Stimulated activated CD4-positive, alpha-beta T cell treated with anti-CD3 and anti-CD28 coated beads, Interleukin-4, amount 100 ng/mL, for 24 hours (primary cell): ENCODE data around the gene NEU4.

Source experiments
- DNase-seq: peaks from one replicate; pipeline ENCODE4 v3.0.0-alpha.2; 2020

Gene NEU4

DNA sequence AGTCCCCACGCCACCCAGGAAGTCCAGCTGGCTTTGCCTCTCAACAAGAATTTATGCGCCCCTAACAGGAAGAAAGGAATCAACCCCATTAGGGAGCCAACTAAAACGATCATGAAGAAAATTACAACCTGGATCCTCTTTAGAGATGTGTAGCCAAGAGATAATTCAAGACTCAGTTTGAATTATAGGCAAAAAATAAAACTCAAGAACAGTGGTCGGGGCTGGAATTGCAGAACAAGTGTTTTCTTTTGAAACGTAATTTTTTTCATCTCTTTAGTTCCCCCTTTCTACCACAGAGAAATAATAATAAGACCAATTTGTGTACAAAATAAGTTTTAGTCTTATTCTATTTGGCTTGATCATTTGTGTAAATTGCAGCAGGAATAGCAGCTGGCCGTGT, 27.3 kb downstream of the NEU4 start:
- DNase-seq, result no peak

DNA sequence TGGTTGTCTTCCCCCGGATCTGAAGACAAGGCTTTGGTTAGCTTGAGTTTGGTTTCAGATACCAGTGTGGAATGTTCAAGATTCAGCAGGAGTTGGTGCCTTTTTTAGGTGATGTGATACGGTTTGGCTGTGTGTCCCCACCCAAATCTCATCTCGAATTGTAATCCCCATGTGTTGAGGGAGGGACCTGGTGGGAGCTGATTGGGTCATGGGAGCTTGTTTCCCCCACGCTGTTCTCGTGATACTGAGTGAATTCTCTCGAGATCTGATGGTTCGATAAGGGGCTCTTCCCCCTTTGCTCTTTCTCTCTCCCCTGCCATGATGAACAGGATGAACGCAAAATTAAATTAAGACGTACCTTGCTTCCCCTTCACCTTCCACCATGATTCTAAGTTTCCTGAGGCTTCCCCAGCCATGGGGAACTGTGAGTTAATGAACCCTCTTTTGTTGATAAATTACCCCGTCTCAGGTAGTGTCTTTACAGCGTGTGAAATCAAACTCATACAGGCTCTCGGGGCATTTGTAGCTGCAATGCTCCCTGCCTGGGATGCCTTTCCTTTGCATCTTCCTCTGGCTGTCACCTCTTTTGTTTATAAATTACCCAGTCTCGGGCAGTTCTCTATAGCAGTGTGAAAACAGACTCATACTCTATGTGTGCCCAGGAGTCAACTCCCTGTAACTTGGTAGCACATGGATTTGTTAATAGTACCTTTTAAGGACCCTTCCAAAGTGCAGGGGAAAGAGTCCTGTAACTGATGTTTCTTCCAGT, 28.4 kb downstream of the NEU4 start:
- DNase-seq, result no peak

DNA sequence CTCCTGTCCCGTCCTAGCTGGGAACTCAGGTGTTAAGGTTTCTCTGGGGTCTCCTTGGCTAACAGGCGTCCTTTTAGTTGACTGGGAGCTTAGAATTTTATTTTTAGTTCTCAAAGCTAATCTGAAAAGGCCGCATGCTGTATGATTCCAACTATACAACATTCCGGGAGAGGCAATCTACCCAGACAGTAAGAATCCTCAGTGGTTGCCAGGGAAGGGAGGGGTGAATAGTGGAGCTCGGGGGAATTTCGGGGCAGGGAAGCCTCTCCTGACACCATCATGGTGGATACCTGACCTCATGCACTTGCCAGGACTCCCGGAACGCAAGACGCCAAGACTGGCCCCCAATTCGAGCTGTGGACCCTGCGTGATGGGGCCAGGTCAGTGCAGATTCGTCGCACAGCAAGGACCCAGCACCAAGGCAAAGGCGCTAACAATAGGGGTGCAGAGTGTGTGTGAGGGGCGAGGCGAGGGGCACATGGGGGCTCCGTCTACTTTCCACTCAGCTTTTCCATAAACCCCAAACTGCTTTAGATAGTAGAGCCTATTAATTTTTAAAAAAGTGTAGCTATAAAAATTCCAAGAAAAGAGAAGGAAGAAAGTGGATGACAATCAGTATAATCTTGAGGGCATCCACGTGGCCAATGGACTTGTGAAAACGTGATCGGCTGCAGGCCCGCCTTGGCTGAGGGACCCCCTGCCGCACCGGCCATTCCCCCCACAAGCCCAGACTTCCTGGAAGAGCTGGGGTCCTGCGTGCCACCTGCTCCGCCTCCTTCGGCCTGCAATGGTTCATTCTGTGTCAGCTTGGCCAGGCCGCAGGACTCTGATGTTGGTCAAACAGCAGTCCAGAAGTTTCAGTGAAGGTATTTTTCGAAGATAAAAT, 32.4 kb downstream of the NEU4 start:
- no peak for DNase-seq

DNA sequence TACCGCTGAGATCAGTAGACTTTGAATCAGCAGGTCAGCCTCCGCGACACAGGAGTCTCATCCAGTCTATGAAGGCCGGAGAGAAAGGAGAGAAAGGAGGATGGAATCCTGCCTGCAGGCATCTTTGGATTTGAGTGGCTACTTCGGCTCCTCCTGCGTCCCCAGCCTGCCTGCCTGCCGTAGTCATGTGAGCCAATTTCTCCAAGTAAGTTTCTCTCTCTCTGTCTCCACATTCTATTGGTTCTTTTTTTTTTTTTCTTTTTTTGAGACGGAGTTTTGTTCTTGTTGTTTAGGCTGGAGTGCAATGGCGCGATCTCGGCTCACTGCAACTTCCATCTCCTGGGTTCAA, 33.0 kb downstream of the NEU4 start:
- DNase-seq, result no peak

DNA sequence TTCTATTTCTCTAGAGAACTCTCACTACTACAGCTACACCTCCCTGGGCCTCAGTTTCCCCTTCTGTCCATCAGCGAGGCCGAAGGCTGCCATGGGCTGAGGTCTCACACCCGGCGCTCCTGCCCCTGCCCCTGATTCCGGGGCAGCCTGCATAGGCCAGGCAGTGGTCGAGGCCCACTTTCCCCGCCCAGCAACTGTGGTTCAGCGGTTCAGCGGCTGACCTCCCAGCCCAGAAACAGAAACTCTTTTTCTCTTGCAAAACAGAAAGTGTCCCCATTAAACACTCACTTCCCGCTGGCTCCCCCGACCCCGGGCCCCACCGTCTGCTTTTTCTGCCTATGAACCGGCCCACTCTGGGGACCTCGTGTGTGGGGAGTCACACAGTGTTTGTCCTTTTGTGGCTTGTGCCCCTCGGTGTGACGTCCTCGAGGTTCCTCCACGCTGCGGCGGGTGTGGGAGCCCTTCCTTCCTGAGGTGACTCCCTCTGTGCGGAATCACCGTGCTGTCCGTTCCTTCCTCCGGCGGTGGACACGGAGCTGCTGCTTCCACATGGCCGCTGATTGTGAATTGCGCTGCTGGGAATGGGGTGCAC, 33.7 kb downstream of the NEU4 start:
- peak; percentile 50 for DNase-seq

DNA sequence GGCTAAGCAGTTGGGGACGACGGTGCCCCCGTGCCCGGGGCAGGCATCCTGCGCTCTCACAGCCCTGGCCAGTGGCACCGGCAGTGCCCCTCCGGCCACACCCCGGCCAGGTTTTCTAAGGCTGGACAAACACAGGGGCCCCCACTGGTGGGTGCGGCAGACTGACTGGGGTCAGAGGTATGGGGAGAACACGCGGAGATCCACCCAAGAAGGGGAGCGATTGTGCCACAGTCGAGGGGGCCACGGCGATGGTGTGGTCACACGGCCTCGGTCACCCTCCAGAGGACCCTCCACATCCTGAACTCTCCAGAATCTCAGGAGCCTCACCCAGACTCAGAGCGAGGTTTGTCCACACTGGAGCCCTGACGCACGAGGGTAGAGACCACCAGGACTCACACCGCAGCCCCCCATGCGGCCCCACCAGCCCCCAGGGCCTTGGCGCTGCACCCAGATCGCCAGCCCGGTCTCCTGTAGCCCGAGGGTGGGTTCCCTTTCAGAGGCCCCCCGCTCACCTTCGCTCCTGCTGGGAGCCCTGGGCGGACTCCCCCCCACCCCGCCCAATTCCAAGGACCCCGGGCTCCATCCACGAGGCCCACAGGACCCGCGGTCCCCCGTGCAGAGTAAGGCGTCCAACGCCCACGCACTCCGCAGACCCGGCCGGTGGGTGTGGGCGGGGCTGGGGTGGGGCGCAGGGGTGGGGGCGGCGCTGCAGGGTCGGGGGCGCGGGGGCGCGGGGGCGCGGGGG, 34.5 kb downstream of the NEU4 start:
- DNase-seq, result no peak

DNA sequence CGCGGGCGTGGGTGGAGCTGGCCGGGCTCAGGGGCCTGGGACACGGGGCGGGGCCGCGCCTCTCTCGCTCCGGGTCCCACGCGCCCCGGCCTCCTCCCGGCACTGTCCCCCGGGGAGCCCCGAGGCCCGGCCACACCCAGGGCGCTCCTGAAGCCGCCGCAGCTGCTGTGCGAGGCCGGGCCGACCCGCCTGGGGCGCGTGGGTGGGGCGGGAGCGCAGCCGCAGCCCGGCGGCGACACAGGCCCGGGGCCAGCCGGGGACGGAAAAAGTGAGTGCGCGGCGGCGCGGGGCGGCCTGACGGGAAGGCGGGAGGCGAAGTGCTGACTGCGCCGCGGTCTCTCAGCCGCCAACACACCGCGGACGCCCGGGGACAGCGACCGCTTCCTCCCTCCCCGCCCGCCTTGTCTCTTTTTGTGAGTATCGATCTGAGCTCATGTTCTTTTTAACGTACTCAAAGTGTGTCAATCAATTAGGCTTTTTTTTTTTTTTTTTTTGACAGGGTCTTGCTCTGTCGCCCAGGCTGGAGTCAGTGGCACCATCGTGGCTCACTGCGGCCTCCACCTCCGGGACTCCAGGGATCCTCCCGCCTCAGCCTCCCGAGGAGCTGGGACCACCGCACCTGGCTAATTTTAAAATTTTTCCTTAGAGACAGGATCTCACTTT, 35.2 kb downstream of the NEU4 start:
- DNase-seq, result peak; percentile 83

DNA sequence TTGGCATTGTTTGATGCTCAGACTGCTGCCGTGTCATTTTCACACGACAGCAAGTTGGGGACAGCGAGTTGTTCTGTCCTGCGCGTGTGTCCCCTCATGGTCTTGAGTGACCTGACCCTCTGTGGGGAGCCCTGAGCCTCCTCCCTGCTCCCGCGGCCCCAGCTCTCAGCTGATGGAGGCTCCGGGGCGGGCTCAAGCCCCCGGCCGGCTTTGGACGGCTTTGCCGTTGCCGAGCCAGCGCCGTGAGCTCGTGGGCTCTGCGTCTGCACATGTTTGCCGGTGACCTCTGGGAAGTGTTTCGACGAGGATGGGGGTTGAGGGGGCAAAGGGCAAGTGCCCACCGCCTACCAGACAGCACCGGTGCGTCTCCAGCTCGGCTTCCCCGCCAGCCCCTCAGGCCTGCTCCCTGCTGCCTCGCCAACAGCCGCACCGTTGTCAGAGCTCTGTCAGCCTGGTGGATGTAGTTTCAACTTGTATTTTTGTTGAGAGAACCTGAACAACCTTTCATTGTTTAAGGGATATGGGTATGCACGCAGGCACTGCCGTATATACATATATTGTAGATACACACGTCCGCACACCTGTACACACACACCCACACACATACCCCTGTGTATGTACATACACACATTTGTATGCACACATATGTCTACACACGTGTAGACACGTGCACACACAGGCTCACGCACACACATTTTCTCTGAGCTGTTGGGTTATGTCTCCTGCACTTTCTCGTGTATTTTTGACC, 36.0 kb downstream of the NEU4 start:
- DNase-seq, result no peak

DNA sequence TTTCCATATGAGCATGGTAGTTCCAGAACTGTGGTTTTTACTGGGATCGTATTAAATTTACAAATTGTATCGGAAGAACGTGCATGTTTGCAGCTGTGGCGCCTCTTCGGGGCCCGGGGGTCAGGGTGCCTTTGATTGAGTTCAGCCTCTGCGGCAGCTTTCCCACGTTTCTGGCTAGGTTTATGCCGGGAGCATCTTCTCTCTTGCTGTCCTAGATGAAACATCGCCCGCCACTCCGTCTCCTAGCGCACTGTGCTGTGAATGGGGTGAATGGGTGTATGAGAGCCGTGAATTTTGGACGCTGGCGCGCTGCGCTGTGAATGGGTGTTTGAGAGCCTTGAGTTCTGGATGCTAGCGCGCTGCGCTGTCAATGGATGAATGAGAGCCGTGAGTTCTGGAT, 37.4 kb downstream of the NEU4 start:
- no peak for DNase-seq

DNA sequence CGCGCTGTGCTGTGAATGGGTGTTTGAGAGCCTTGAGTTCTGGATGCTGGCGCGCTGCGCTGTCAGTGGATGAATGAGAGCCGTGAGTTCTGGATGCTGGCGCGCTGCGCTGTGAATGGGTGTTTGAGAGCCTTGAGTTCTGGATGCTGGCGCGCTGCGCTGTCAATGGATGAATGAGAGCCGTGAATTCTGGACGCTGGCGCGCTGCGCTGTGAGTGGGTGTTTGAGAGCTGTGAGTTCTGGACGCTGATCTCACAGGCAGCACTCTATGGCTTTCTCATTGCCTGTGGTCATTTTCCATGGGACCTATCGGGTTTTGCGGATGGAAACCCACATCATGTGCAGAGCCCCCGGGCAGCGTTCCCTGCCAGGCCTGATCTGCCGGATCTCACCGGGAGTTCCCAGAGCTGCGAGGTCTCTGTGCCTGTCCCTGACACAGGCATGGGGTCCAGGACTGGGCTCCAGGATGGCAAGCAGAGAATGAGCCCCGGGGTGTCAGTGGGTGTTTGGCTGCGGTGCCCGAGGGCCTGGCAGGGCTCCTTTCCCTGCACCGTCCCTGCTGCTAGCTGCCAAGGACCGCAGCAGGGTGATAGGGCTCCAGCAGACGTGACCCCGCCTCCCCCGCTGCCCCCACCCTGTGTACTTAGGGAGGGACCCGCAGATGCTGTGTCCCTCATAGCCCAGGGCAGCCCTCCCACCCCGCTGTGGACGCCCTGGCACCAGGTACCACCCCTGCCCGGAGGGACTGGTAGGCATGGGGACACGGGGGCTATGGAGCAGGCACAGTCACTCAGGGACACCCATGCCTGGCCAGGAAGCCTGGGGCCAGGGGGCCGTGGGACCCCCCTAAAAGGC, 40.0 kb downstream of the NEU4 start:
- no peak for DNase-seq

DNA sequence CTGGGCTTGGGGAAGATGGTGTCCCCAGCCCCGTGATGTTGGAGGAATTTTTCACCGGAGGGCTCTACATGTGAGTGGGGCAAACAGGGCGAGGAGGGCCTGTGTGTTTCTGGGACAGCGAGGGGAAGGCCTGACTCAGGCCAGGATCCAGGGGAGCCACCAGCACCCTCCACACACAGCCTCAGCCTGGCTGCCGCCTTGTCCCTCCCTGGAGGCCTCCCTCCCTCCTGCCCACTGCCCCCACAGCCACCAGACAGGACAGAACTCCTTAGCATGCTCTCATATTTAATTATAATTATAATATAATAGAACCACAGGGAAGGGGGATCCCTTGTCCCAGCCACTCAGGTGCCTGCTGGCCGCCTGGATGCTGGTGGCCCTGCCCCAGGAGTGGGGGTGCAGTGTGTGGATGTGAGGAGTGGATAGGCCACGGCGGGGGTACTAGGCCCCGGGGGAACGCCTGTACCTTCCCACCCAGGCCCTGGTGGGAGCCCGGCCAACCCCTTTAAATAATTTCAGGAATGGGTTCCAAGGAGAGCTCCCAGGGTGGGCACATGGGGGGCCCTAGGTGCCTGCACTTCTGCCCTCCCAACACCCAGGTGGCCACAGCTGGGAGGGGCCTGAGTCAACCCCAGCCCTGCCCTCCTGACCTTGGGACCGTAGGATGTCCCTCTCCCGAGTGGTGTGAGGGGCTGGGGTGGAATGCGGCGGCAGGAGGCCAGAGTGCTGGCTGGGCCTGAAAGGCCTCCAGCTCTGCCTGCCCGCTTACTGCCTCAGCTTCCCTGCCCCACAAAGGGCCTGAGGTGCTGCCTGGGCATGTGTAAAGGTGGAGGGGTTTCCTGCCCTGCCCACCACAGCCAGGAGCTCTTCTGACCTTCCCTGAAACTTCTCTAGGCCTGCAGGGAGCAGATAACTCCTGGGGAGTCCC, 40.9 kb downstream of the NEU4 start:
- DNase-seq, result no peak

DNA sequence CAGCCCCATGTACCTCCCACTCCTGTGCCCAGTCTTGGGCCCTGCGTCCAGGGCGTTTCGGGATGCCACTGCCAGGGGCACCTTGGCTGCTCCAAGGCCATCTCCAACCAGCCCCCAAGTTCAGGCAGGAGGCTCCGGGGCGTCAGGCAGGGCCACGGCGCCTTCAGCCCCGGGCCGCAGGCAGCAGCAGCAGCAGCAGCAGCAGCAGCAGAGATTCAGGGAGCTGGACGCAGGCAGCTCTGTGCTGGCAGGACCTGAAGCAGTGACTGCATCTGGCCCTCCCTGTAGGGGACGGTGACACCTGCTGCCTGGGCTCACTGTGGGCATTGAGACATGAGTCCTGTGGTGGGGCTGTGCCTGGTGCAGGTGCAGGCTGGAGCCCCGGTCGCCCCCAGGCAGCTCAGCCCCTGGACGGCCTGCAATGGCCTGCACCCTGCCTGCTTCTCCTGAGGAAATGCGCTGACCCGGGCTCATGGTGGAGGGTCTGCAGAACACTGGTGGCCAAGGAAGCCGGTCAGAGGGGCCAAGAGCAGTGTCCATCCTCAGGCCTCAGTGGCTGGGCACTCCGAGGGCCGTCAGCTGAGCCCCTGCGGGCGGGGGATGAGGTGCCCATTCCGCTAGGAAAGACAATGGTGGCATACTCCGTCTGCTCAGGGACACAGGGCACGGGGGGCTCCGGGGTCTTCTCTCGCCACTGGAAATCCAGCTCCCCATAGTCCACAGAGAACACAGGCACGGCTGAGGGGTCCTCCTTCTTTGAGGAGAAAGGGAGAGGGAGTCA, 41.7 kb downstream of the NEU4 start:
- no peak for DNase-seq

DNA sequence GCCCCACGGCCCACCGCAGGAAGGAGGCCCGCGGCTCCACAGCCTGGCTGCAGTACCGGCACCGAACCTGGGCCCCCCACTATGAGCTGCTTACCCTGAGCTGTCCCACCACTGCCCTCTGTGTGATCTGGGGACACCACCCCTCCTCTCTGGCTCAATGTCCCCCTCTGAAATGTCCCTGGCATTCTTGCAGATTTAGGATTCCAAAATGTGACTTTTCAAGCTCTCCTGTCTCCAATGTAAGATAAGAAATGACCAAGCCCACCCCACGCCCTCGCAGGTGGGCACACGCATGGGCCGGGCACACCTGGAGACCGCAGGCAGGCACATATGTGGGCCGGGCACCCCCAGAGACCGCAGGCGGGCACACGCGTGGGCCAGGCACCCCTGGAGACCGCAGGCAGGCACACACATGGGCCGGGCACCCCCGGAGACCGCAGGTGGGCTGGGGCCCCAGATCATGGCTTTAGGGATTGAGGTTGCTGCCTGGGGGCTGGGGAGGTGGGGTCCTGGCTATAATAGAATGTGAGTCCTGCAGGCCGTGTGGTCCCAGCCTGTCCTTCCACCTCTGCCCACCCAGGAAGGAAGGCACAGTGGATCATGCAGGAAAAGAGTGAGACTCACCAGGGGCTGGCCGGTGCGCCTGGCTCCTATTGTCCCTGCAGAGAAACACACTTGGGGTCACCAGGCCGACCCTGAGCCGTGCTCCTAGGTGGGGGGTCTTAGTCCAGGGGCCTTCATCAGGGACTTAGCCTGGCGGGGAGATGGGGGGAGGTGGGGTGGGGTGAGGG, 42.5 kb downstream of the NEU4 start:
- no peak for DNase-seq

DNA sequence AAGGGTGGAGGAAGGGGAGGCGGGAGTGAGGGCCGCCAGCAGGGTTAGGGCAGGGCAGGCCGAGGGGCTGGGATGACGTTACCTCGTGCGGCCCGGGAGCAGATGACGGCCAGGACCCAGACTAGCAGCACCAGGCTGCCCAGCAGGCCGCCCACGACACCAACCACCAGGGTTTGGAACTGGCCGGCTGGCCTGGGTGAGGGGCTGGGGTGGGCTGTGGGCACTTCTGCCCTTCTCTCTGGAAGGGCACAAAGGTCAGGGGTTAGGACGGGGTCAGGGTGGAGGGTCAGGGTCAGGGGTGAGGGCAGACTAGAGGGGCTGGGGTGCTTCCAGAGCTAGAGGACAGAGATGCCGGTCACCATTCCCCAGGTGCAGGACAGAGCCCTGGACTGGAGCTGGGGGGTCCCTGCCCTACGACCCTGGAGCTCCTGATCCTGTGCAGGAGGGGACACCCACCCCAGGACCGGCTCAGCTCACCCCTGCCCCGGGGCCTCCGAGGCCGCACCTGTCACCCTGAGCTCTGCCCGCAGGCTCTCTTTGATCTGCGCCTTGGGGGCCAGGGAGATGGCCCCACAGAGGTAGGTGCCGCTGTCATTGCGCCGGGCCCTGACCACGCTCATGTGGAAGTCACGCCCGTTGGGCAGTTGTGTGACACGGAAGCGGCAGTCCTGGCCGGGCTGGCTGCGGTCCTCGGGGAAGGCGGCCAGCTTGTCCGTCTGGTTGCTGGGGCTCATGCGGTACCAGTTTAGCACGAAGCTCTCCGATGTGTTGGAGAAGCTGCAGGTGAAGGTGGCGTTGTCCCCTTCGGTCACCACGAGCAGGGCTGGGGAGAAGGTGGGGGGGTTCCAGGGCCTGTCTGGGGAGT, 43.4 kb downstream of the NEU4 start:
- no peak for DNase-seq

DNA sequence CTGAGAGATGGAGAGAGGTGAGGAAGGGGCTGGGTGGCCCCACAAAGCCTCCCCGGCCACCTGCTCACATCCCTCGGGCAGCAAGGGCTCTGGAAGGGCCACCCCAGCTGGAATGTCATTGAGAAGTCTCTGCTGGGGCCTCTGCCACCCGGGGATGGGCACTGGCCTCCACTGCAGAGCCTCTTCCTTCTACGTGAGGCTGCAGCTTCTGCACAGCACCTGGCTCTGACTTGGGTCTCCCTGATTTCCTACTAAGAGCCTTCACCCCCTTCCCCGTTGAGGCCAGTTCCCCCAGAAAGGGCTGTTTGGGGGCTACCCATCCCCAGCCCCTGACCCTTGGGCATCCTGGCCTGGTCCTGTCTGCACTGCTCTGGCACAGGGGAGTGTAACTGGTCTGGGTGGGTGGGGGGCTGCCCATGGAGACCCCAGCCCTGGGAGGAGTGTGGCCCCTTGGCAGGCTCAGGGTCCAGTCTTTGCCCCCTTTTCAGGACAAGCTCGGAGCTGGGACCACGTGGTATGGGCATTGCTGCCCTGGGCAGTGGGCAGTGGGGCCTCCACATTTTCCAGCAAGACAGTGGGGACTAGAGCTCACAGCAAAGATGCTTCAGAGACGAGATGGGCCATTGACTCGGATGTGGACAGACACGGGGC, 44.1 kb downstream of the NEU4 start:
- no peak for DNase-seq

DNA sequence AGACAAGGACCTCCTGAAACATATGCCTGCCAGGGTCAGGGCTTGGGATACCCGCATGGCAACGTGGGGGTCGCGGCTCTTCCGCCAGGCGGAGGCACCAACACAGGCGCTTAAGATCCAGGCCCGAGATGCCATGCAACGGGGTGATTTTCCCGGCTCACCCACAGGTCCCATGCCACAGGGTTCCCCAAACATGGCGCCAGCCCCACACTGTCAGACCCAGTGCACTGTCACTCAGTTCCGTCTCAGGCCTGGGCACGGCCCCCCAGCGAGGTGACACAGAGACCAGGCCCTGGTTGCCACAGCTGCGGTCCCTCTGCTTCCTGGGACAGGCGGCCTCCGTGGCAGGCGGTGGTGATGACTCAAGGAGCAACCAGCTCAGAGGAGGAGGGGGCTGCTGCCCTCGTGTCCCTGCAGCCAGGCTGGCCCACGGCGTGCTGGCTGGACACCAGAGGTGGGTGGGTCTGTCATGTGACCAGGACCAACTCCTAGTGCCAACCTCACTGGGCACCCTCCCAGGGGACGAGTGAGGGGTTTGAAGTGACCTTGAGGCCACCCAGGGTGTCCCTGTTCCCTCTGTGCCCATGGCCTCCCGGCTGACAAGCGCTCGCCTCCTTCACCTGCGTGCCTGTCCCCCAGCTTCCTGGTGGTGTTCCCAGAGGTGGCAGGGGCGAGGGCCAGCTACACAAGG, 44.8 kb downstream of the NEU4 start:
- no peak for DNase-seq
